Measurements from ENCODE around the gene GLYR1.

- TF ChIP-seq POLR2A (IDR thresholded peaks at IDR 0.05; ENCODE audit: low read length) (no peak), CTCF (IDR thresholded peaks at IDR 0.05) (no peak), MAX (IDR thresholded peaks at IDR 0.05) (no peak), USF2 (IDR thresholded peaks at IDR 0.05) (no peak)
Observed at GRCh38 chr16:4862639-4863038, 15.6 kb upstream of the GLYR1 start.

Data from A549 (cell line).